GM23338 (cell line): ENCODE results near the gene PTPRN2. TPM values are rescaled to one million over a fixed set of nuclear protein-coding genes. Genes with fewer than 3 reads are reported as not detected.

ENCODE experiments used
- ATAC-seq: fragments of 200-7000 bp; cut with Tn5 transposase; 3 replicates; pipeline ENCODE4 v1.9.1; 2020
- DNase-seq: peaks from one replicate; pipeline ENCODE4 v3.0.0-alpha.2; 2015; ENCODE audit warnings: low spot score
- H2AFZ ChIP-seq: fragments of 200-600 bp; sonication (generic); 2 replicates; pipeline ENCODE4 v1.8.0; 2016; ENCODE audit warnings: antibody characterized with exemption, mild to moderate bottlenecking, moderate library complexity
- H3F3A ChIP-seq: fragments of 200-600 bp; sonication (generic); replicated peaks from 2 replicates; pipeline ENCODE4 v1.8.0; 2017; ENCODE audit warnings: antibody characterized with exemption, mixed run types, low read depth
- H3K27ac ChIP-seq: fragments of 200-600 bp; sonication (generic); 2 replicates; pipeline ENCODE4 v1.6.1; 2016; ENCODE audit warnings: low read depth
- H3K27me3 ChIP-seq: fragments of 200-600 bp; sonication (generic); 2 replicates; pipeline ENCODE4 v1.8.0; 2016; ENCODE audit warnings: mild to moderate bottlenecking, mixed run types, moderate library complexity; ENCODE audit not compliant: insufficient read depth
- H3K36me3 ChIP-seq: fragments of 200-600 bp; sonication (generic); 2 replicates; pipeline ENCODE4 v1.8.0; 2016; ENCODE audit warnings: mild to moderate bottlenecking; ENCODE audit not compliant: insufficient read depth
- H3K4me1 ChIP-seq: fragments of 200-600 bp; sonication (generic); 2 replicates; pipeline ENCODE4 v1.8.0; 2016; ENCODE audit warnings: mild to moderate bottlenecking, moderate library complexity; ENCODE audit not compliant: insufficient read depth
- H3K4me2 ChIP-seq: fragments of 200-600 bp; sonication (generic); 2 replicates; pipeline ENCODE4 v1.7.1; 2017; ENCODE audit warnings: mixed run types
- H3K4me3 ChIP-seq: fragments of 200-600 bp; sonication (generic); 2 replicates; pipeline ENCODE4 v1.6.1; 2016; ENCODE audit warnings: mixed run types
- H3K79me2 ChIP-seq: fragments of 200-600 bp; sonication (generic); replicated peaks from 2 replicates; pipeline ENCODE4 v1.8.0; 2017; ENCODE audit warnings: mild to moderate bottlenecking; ENCODE audit not compliant: insufficient read depth
- H3K9me2 ChIP-seq: fragments of 200-600 bp; sonication (generic); 2 replicates; pipeline ENCODE4 v1.8.0; 2017; ENCODE audit not compliant: insufficient read depth
- H4K20me1 ChIP-seq: fragments of 200-600 bp; sonication (generic); replicated peaks from 2 replicates; pipeline ENCODE4 v1.8.0; 2017; ENCODE audit warnings: mild to moderate bottlenecking; ENCODE audit not compliant: insufficient read depth
- H3K27ac Mint-ChIP-seq: 2 replicates; pipeline ENCODE4 v1.8.0; 2020; ENCODE audit warnings: inconsistent platforms, mild to moderate bottlenecking, moderate library complexity, mixed read lengths
- H3K27me3 Mint-ChIP-seq: 3 replicates; pipeline ENCODE4 v1.8.0; 2022; ENCODE audit warnings: low read depth, mild to moderate bottlenecking, moderate library complexity, mixed read lengths, inconsistent platforms; ENCODE audit not compliant: insufficient read depth, poor library complexity
- H3K36me3 Mint-ChIP-seq: 3 replicates; pipeline ENCODE4 v1.8.0; 2021; ENCODE audit warnings: low read depth, mild to moderate bottlenecking, inconsistent platforms, moderate library complexity, mixed read lengths
- H3K4me1 Mint-ChIP-seq: 3 replicates; pipeline ENCODE4 v1.8.0; 2020; ENCODE audit warnings: mild to moderate bottlenecking, inconsistent platforms, mixed read lengths
- H3K4me3 Mint-ChIP-seq: 3 replicates; pipeline ENCODE4 v1.8.0; 2021; ENCODE audit warnings: moderate library complexity, mild to moderate bottlenecking, inconsistent platforms, mixed read lengths
- H3K9me3 Mint-ChIP-seq: 3 replicates; pipeline ENCODE4 v1.8.0; 2020; ENCODE audit warnings: moderate library complexity, mild to moderate bottlenecking, inconsistent platforms, mixed read lengths
- EZH2 ChIP-seq: fragments of 200-600 bp; sonication (generic); IDR thresholded peaks from one replicate; pipeline ENCODE4 v1.8.0; 2017; ENCODE audit warnings: antibody characterized with exemption, mild to moderate bottlenecking, low read depth; ENCODE audit not compliant: unreplicated experiment
- NANOG ChIP-seq: IDR thresholded peaks from 2 replicates; pipeline ENCODE4 v1.6.1; 2016; ENCODE audit warnings: antibody characterized with exemption, borderline replicate concordance
- polyA plus RNA-seq: library from polyadenylated mRNA; unstranded; fragments of >200 nt; fragmentation: Nextera tagmentation; extraction: Ambion mirVana; gene quantifications from 2 replicates; pipeline ENCODE4 v1.2.1, GENCODE V29; 2016
- total RNA-seq: library from RNA; depleted of rRNA; stranded (reverse); fragments of >200 nt; shearing (Covaris generic); gene quantifications from 2 replicates; pipeline ENCODE4 v1.2.3, GENCODE V29; 2014
- TF ChIP-seq, protein P1 (sequence below), 2 experiments: fragments of 200-600 bp in 1 of 2; sonication (generic) in 1 of 2; conservative IDR thresholded peaks; 2 replicates each; pipeline versions ENCODE4 v1.5.1 to v1.6.1; 2016 to 2017; ENCODE audit warnings: antibody characterized with exemption in 2 of 2, low read depth in 2 of 2, mild to moderate bottlenecking in 2 of 2, moderate library complexity in 1 of 2
- TF ChIP-seq, protein P2 (sequence below): fragments of 250-450 bp; sonication (Bioruptor Pico); IDR thresholded peaks from 2 replicates; pipeline ENCODE4 v1.5.0; 2020; ENCODE audit warnings: mild to moderate bottlenecking, moderate library complexity

Gene PTPRN2
- total and polyA plus RNA-seq, 2 experiments from 2014 or later: 0.87 to 4.0 TPM

- Mint-ChIP-seq H3K9me3 (peaks cover 10% of the 10 kb centered on the region; the same call in 2 of the 3 replicates), H3K27ac (no peak overlapping the region), H3K36me3 (peaks cover 51% of the 10 kb centered on the region), H3K27me3 (peaks cover 9% of the 10 kb centered on the region), H3K4me1 (no peaks in the 10 kb centered on the region), H3K4me3 (no peak overlapping the region)
- no peak overlapping the region for H3K4me3 ChIP-seq
- no peak overlapping the region for H3K27ac ChIP-seq
- H3K4me1 ChIP-seq: no peaks in the 10 kb centered on the region
- peaks cover 3% of the 10 kb centered on the region; the same call in 1 of the 2 replicates for H3K36me3 ChIP-seq
- no peak overlapping the region for H3K4me2 ChIP-seq
- H4K20me1 ChIP-seq: no peaks in the 10 kb centered on the region
- ATAC-seq (no peak), DNase-seq (no peak)
- H2AFZ ChIP-seq: no peak overlapping the region
- no peaks in the 10 kb centered on the region for H3K79me2 ChIP-seq
- H3K27me3 ChIP-seq: no peaks in the 10 kb centered on the region
- H3K9me2 ChIP-seq: no peaks in the 10 kb centered on the region
- H3F3A ChIP-seq: peaks cover 8% of the 10 kb centered on the region
- TF ChIP-seq, protein P1, sequence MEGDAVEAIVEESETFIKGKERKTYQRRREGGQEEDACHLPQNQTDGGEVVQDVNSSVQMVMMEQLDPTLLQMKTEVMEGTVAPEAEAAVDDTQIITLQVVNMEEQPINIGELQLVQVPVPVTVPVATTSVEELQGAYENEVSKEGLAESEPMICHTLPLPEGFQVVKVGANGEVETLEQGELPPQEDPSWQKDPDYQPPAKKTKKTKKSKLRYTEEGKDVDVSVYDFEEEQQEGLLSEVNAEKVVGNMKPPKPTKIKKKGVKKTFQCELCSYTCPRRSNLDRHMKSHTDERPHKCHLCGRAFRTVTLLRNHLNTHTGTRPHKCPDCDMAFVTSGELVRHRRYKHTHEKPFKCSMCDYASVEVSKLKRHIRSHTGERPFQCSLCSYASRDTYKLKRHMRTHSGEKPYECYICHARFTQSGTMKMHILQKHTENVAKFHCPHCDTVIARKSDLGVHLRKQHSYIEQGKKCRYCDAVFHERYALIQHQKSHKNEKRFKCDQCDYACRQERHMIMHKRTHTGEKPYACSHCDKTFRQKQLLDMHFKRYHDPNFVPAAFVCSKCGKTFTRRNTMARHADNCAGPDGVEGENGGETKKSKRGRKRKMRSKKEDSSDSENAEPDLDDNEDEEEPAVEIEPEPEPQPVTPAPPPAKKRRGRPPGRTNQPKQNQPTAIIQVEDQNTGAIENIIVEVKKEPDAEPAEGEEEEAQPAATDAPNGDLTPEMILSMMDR (conservative IDR thresholded peaks at IDR 0.05; ENCODE audit: low read depth in 2 of 2): no peak
- no peak for TF ChIP-seq NANOG
- TF ChIP-seq, protein P2, sequence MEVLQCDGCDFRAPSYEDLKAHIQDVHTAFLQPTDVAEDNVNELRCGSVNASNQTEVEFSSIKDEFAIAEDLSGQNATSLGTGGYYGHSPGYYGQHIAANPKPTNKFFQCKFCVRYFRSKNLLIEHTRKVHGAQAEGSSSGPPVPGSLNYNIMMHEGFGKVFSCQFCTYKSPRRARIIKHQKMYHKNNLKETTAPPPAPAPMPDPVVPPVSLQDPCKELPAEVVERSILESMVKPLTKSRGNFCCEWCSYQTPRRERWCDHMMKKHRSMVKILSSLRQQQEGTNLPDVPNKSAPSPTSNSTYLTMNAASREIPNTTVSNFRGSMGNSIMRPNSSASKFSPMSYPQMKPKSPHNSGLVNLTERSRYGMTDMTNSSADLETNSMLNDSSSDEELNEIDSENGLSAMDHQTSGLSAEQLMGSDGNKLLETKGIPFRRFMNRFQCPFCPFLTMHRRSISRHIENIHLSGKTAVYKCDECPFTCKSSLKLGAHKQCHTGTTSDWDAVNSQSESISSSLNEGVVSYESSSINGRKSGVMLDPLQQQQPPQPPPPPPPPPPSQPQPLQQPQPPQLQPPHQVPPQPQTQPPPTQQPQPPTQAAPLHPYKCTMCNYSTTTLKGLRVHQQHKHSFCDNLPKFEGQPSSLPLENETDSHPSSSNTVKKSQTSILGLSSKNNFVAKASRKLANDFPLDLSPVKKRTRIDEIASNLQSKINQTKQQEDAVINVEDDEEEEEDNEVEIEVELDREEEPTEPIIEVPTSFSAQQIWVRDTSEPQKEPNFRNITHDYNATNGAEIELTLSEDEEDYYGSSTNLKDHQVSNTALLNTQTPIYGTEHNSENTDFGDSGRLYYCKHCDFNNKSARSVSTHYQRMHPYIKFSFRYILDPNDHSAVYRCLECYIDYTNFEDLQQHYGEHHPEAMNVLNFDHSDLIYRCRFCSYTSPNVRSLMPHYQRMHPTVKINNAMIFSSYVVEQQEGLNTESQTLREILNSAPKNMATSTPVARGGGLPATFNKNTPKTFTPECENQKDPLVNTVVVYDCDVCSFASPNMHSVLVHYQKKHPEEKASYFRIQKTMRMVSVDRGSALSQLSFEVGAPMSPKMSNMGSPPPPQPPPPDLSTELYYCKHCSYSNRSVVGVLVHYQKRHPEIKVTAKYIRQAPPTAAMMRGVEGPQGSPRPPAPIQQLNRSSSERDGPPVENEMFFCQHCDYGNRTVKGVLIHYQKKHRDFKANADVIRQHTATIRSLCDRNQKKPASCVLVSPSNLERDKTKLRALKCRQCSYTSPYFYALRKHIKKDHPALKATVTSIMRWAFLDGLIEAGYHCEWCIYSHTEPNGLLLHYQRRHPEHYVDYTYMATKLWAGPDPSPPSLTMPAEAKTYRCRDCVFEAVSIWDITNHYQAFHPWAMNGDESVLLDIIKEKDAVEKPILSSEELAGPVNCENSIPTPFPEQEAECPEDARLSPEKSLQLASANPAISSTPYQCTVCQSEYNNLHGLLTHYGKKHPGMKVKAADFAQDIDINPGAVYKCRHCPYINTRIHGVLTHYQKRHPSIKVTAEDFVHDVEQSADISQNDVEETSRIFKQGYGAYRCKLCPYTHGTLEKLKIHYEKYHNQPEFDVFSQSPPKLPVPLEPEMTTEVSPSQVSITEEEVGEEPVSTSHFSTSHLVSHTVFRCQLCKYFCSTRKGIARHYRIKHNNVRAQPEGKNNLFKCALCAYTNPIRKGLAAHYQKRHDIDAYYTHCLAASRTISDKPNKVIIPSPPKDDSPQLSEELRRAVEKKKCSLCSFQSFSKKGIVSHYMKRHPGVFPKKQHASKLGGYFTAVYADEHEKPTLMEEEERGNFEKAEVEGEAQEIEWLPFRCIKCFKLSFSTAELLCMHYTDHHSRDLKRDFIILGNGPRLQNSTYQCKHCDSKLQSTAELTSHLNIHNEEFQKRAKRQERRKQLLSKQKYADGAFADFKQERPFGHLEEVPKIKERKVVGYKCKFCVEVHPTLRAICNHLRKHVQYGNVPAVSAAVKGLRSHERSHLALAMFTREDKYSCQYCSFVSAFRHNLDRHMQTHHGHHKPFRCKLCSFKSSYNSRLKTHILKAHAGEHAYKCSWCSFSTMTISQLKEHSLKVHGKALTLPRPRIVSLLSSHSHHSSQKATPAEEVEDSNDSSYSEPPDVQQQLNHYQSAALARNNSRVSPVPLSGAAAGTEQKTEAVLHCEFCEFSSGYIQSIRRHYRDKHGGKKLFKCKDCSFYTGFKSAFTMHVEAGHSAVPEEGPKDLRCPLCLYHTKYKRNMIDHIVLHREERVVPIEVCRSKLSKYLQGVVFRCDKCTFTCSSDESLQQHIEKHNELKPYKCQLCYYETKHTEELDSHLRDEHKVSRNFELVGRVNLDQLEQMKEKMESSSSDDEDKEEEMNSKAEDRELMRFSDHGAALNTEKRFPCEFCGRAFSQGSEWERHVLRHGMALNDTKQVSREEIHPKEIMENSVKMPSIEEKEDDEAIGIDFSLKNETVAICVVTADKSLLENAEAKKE (CRISPR knock-in tag): no peak
- TF ChIP-seq EZH2: no peak
Measured at GRCh38 chr7:158259141-158259540, 328.5 kb downstream of the PTPRN2 start.
